Left hindlimb (tissue), 1 donor: ENCODE results near the gene AMER3.
A peak's percentile ranks its signal among the peaks of the same experiment; 100 is the strongest.
"Not testable (repeated sequence)": the region's sequence is repeated elsewhere in the genome, so short reads cannot be mapped to it uniquely, and the experiment has no call there.

Experiments
- DNase-seq: peaks from one replicate; pipeline ENCODE4 v3.0.0-alpha.2; 2018

The AMER3 gene, protein sequence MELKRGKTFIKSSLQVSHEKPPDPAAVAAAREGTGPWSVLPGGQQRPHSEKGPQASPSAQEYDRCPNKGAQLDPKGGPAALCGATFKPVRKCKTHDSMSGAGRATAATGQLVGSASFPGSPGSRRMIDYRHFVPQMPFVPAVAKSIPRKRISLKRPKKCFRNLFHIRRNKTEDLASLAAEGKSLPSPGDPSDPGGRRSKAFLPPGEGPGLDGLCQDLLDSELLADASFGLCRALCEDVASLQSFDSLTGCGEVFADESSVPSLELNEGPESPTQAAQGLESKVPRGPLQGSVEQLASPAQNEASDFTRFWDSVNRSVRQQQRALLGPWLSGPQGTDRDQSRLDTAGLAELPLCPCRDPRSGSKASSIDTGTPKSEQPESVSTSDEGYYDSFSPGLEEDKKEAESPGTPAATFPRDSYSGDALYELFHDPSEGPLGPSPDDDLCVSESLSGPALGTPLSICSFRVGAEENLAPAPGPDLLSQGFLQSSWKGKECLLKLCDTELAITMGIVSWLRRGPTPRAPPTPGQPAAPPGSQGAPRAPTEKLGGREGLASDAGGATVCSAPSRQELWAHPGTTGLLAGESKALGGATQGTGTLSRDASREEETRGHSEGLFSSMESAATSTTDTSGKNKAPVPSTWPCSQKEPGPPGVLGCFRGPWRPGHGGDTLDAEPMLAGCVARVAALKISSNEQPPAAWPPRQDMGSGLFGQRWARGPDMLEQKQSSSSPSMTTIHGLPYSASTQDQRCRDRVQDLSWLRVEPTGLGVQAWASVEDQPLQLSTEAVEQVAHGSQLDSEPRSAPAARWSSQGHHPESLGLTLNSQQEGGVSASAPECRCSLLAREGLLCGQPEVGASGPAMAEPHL

DNA sequence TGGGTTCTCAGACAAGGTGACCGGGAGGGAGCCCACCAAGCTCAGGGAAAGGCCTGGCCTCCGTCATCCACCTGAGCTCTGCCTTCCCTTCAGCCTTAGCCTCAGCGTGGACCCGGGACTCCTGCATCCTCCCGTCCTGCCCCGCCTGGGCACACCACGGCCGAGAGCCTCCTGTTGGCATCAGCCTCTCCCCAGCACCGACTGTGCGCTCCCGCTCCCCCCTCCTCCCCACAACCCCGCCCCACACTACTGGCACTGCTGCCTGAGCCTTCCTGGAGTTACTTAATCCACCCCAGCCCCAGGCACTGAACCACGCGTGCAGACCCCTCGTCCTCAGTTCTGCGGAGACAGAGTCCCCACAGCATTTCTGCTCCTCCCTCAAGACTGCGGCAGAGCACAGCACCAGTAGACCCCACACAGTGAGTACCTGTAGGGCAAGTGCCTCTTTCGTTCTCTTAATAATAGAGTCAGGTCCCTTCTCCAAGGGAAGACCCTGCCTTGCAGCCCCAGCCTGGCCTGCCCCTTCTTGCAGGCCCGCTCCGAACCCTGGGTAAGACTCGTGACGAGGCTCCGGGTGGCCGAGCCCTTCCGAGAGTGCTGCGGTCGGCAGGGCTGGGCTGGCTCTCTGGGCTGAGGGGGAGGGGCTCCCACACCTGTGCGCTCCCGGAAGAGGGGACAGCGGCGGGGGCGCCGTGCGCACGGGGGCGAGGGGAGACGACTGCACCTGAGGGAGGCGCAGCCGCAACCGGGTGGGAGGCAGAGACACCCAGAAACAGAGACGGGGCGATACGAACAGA, at the start of gene AMER3:
Gene AMER3 (plus strand): TSS at position 285 of the 797 bp plus-strand sequence. CDS start 6,533 bp downstream, outside the sequence.
- no peak for DNase-seq

DNA sequence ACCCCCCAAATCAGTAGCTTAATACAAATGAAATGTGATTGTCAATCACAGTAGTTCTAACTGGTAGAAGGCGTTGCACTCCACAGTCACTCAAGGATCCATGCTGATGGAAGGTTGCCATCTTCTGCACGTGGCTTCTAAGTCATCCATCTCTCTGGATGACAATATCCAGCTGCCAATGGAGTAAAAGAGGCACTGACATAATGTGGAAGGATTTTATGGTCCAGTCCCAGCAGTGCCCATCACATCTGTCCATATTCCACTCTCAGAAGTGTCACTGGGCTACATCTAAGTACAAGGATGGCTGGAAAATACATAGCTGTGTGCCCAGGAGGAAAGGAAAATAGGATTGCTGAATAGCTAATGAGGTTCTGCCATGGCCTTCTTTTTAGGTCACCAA, 40.5 kb upstream of the AMER3 start:
- DNase-seq: not testable (repeated sequence)

DNA sequence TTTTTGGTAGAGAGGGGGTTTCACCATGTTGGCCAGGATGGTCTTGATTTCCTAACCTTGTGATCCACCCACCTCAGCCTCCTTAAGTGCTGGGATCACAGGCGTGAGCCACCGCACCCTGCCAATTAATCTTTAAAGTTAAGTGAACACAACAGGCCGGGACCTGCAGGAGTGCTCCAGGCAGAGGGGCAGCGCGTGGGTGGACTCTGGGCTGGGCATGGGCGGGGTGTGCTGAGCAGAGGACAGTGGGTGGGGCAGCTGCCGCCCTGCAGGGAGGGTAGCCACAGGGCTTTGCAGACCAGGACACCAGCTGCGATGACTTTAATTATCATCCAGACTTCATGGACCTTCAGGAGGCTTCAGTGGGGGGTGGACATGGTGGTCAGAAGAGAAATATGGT, 35.3 kb upstream of the AMER3 start:
- no peak for DNase-seq

DNA sequence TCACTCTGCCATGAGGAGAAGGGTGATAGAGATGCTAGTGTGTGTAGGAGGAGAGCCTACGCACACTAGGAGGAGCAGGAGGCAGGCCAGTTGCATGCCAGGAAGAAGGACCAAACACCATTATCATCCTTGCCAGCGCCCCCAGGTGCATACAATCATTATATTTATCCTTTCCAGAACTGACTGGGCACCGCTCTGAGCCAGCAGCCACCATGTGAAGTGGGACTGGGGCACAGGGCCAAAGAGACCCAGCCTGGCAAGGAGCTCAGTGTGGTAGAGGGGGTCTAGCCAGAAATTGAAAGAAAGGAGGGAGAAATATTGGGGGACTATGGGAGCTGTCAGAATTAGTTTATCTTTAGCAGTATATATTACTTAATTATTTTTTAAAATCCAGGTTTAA, 34.8 kb upstream of the AMER3 start:
- DNase-seq: no peak

DNA sequence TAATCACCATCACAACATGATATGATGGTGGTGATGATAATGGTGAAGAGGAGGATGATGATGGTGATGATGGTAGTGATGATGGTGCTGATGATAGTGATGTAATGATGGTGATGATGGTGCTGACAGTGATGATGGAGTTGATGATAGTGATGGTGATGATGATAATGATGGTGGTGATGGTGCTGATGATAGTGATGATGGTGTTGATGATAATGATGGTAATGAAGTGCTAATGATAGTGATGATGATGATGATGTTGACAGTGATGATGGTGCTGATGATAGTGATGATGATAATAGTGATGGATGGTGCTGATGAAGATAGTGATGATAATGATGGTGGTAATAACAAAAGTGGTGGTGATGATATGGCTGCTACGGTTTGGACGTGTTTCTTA, 30.9 kb upstream of the AMER3 start:
- DNase-seq: no peak

DNA sequence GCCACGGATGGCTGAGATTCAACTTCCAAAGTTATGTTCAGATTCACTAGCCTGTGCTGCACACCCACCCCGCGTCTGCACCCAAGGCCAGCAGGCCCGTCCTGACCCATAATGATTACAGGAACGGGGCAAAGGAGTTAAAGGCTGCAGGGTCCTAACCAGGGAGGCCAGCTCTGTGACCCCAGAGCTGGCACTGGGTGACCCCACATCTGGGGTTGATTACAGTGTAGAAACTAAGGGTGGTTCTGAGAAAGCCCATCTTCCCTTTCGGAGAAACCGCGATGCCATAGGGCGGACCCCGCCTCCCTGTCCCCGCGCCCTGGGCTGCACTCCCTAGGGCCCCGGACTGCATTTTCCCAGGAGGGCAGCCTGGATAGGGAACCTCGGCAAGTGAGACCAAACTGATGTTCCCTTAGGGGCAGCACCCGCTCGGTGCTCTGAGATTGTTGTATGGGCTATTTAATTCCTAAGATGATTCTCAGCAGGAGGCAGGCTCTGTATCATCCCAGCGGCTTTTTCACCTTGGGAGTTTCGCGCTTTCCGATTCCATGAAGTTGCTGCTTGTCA, 28.6 kb upstream of the AMER3 start:
- DNase-seq: no peak

DNA sequence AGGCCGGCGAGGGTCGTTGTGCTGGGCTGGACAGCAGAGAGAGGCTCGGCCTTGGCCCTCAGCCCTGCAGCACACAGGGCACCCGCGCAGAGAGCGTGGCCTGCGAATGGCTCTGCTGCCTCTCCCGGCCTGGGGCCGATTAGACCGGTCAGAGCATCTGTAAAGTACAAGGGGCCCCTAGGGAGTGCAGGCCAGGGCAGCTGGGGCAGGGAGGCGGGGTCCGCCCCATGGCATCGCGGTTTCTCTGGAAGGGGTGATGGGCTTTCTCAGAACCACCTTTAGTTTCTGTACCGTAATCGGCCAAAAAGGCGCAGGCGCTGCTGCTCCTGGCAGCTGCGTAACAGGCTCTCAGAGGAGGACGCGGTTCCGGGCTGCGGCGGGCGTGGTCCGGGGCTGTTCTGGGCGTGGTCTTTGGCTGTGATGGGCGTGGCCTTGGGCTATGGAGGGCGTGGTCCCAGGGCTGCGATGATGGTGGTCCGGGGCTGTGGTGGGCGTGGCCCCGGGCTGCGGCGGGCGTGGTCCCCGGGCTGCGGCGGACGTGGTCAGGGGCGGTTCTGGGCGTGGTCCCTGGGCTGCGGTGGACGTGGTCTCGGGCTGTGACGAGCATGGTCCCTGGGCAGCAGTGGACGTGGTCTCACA, 27.9 kb upstream of the AMER3 start:
- DNase-seq: peak; percentile 85

DNA sequence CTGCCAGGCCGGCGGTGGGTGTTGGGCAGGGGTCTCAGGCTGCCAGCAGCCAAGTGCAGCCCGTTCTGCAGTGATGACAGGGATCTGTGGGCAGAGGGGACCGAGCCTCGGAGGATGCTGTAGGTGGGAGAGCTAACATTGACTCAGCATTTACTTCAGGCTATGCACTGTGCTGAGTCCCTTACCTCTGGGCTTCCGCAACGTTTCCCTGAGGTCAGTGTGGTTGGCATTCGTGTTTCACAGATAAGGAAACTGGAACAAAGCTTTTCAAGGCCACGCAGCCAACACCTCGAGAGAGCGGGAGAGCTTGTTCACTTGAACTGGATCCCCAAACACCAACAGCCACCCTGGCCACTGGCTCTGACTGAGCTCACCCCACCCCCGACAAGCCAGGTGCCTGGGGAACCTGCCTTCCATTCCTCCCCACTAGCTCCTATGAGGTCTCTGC, 27.3 kb upstream of the AMER3 start:
- no peak for DNase-seq

DNA sequence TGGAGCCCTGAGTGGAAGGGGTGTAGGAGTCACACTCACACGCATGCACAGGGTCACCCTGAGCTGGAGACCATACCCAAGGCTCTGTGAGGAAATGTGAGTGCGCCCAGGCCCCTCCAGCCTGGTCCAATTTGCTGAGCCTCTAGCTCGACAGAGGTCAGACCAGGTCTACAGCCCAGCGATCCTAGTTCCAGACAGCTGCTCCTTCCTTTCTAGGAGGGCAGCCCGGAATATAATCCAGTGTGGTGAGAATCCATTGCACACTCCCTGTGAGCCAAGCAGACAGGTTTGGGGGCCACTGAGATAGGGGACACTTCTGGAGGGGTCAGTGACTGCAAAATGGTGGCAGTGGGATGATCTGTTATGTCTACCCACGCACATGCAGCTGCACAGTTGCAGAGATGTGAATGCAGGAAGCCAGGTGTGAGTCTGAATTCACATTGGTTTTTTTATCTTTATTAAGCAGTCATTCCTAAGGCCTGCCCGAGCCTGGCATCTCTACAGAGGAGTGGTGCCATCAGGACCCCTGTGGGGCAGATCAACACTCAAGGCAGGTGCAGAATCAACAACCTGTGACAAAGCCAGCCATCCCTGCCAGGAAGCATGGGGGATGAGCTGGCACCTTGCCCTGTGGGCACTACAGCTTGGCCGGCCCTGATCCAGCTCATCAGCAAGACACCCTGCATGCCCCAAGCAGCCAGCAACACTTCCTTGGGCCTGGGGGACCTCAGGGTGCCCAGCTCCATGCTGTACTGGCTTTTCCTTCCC, 26.6 kb upstream of the AMER3 start, which contains the start of gene GPR148:
Gene GPR148 (plus strand): TSS at position 522 of the 768 bp plus-strand sequence. CDS start 82 bp downstream, at position 604.
- DNase-seq: no peak

DNA sequence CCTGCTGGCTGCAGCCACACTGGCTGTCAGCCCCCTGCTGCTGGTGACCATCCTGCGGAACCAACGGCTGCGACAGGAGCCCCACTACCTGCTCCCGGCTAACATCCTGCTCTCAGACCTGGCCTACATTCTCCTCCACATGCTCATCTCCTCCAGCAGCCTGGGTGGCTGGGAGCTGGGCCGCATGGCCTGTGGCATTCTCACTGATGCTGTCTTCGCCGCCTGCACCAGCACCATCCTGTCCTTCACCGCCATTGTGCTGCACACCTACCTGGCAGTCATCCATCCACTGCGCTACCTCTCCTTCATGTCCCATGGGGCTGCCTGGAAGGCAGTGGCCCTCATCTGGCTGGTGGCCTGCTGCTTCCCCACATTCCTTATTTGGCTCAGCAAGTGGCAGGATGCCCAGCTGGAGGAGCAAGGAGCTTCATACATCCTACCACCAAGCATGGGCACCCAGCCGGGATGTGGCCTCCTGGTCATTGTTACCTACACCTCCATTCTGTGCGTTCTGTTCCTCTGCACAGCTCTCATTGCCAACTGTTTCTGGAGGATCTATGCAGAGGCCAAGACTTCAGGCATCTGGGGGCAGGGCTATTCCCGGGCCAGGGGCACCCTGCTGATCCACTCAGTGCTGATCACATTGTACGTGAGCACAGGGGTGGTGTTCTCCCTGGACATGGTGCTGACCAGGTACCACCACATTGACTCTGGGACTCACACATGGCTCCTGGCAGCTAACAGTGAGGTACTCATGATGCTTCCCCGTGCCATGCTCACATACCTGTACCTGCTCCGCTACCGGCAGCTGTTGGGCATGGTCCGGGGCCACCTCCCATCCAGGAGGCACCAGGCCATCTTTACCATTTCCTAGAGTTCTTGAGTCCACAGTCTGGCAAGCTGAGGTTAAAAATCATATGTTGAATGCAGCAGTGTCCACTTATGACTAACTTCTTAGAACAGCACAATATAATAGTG, 25.7 kb upstream of the AMER3 start:
- DNase-seq: no peak

DNA sequence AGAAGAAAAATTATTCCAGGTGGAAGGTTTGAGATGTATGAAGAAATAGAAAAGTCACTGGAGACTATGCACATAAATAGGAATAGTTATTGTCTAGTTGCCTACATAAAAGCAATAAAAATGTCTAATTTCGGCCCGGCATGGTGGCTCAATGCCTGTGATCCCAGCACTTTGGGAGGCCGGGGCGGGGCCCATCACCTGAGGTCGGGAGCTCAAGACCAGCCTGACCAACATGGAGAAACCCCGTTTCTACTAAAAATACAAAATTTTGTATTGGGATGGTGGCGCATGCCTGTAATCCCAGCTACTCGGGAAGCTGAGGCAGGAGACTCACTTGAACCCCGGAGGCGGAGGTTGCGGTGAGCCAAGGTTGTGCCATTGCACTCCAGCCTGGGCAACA, 23.1 kb upstream of the AMER3 start:
- not testable (repeated sequence) for DNase-seq

DNA sequence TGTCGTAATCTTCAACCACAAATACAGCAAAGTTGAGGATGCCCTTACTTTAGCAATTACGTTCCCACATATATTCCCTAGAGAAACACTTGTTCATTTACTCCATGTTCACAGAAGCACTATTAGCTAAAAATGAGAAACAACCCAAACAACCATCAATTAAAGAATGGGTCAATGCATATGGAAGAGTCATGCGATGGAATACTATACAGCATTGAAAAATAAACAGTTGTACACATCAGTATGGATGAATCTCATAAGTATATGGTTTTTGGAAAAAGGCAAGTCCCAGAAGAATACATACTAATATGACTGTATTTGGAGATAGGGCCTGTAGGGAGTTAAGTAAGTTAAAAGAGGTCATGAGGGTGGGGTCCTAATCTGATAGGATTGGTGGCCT, 20.1 kb upstream of the AMER3 start:
- no peak for DNase-seq

DNA sequence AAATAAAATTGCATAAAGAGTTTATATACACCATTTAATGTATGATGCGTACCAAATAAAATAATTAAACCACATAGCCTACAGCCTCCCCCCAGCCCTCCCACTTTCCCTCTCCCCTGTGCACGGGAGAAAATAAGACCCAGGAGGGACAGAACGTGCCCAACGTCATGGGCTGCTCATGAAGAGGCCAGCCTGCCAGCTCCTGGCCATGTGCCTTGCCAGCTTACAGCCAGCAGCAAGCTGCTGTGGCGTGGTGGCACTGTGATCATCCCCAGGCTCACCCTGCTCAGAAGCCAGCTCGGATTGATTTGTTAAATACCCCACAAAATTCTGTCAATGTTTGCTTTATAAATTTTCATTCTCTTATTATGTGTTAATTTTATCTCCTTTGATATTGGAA, 18.9 kb upstream of the AMER3 start:
- no peak for DNase-seq

DNA sequence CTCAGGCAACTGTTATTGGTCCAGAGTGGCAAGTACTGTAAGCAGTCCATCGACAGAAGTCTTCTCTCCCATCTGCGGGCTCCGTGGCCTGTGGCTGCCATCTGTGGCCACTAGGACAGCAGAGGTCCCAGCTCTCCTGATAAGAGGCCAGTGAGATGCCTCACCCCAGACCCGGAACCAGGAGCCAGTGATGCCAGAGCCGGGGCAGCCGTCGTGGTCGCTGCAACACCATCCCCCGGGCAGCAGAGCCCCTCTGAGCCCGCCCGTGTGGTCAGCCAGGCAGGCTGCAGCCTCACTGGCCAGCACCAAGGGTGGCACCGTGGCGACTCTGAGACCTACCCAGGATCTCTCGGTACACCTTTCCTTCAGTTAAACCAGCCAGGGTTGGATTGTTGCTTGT, 17.7 kb upstream of the AMER3 start:
- DNase-seq: no peak

DNA sequence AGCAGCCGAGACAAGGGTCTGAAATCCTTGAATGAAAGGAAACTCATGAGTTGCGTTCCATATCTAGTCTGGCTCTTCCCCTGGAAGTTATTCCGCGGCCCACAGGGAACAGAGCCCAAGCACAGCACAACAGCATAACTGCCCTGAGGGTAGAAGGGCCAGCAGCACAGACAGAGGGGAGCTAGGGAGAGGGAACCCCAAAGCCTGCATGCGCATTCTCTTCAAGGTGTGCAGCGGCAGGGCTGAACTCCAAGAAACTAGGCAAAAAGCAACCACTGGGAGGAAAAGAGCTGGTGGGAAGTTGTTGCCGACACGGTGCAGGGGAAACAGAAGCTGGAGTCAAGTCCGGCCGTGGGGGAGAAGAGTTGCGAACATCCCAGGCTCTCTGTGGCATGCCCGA, 14.7 kb upstream of the AMER3 start:
- no peak for DNase-seq

DNA sequence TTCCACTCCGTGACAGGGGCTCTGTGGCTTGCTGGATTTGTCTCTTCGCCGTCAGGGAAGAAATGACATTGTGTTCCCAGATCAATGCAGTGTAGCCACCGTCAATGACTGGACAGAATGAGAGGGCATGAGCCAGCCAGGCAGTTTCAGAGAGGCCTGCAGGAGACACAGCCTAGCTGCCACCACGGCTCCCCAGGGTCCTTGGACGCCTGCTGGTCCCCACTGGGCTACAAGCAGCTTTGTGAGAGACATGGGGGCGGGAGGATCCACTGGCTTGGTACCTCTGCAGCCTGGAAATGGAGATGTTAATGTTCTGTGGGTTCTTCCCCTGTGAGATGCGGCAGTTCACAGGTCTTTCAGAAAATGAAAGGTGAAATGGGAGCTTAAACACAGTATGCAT, 12.1 kb upstream of the AMER3 start:
- DNase-seq: no peak

DNA sequence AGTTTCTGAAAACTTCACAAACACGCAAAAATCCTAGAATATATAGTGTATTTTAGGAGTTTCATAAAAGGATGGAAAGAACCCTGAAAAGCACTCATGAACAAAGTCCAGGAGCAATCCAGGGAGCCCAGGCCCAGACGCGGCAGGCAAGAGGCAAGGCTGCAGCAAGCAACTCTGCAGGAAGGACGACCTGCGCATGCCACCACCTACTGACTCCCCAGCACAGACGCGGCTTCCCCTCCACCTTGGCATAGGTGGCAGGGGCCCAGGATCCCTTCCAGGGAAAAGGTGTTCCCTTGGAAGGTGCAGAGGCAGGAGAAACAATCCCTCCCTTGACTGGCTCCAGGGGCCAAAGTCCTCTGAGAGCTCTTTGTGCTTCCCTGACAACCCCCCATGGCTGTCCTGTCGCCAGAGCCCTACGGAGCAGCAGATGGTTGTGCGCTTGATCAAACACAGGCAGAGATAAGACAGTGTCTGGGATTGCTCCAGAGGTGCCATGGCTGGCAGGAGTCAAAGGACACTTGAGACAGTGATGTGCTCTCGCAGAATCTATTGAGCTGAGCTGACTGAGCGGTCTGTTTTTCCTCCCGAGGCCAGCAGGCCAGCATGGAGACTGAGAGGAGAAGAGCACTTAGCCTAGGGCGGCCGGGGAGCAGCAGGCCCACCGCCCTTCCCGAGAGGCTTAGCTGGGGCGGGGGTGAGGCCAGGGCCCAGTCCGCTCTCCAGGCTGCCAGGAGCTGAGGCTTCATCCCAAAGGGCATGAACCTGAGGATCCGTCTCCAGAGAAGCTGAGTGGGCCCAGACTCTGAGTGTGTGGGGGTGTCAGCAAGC, 10.8 kb upstream of the AMER3 start:
- no peak for DNase-seq

DNA sequence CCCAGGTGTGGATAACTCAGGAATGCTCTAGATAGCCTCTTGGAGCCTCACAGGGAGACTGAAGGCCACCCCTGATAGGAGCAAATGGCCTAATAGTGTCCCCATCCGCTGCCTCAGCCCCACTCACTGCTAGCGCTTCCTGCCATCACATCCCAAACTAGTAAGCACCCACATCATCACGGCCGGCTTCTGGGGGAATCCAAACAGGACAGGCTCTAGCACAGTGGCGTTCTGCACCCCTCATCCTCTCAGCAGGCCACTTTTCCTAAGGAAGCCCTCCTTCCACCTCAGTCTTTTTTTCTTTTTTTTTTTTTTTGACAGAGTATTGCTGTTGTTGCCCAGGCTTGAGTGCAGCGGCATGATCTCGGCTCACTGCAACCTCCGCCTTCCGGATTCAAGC, 6.3 kb upstream of the AMER3 start:
- DNase-seq: no peak

DNA sequence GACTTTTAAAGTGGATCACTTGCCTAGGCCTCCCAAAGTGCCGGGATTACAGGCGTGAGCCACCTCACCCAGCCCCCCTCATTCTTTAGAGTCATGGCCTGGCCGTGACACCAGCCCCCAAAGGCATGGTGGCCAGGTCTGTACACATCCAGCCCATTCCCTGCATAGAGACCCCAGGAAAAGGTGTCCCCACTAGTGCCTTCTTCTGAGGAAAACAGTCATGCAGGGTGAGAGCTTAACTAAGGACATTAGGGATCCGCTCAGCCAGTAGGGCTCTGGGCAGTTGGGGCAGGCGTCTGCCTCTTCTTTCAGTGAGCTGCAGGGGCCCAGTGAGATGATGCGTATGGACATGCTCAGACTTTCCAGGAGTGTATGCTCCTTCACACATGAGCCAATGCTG, 5.7 kb upstream of the AMER3 start:
- DNase-seq: no peak
